GM23338 (cell line): ENCODE measurements around the gene CCNYL1.

Source experiments
- CTCF ChIP-seq, 2 experiments: fragments of 200-600 bp in 1 of 2; sonication (generic) in 1 of 2; conservative IDR thresholded peaks; 2 replicates each; pipeline versions ENCODE4 v1.5.1 to v1.6.1; 2016 to 2017; ENCODE audit warnings: antibody characterized with exemption in 2 of 2, low read depth in 2 of 2, mild to moderate bottlenecking in 2 of 2, moderate library complexity in 1 of 2
- JUNB ChIP-seq: IDR thresholded peaks from one replicate; pipeline ENCODE4 v1.6.1; 2016; ENCODE audit warnings: antibody characterized with exemption; ENCODE audit not compliant: unreplicated experiment
- ZNF114 ChIP-seq: fragments of 250-450 bp; sonication (Bioruptor Pico); IDR thresholded peaks from 2 replicates; pipeline ENCODE4 v1.5.0; 2020; ENCODE audit warnings: mild to moderate bottlenecking, moderate library complexity

GRCh38 chr2:207727261-207727660 is 15.8 kb downstream of the CCNYL1 start:
- no peak for TF ChIP-seq CTCF (conservative IDR thresholded peaks at IDR 0.05; ENCODE audit: low read depth in 2 of 2)
- no peak for TF ChIP-seq ZNF114 (CRISPR knock-in tag)
- TF ChIP-seq JUNB = no peak
